Left colon (tissue), 2 donors: Measurements from ENCODE around the gene RIN1. TPM values are rescaled to one million over a fixed set of nuclear protein-coding genes. Genes with fewer than 3 reads are reported as not detected.

ENCODE experiments used
- ATAC-seq: fragments of 200-7000 bp; cut with Tn5 transposase; one replicate; pipeline ENCODE4 v1.9.1; 2020; ENCODE audit warnings: mild to moderate bottlenecking, moderate library complexity
- DNase-seq, 2 donors: peaks; one replicate each; pipeline ENCODE4 v3.0.0-alpha.2; 2020
- intact Hi-C, 2 donors: fragments of 100-400 bp; cut with DNase I in 1 of 2; cut with micrococcal nuclease in 1 of 2; formaldehyde crosslinking; loops; one replicate each; pipeline versions ENCODE4 v1.11.2 to v1.14.0; 2022; cut with DNase I, micrococcal nuclease
- total RNA-seq, 2 donors: library from RNA; stranded (reverse); fragmentation: NEBNext Ultra II Directional; extraction: Animal tissue kit (Norgen Biotek cat#: 25700); gene quantifications; one replicate each; pipeline ENCODE4 v1.2.1, GENCODE V29; 2021
- donor health status: DM: no; HTN: no; CAD: no.
- donor health status: DM: yes; HTN: yes; CAD: no.

RIN1 gene
- total RNA-seq, 2 donors from 2014 or later = 10.3 to 10.6 TPM

DNA sequence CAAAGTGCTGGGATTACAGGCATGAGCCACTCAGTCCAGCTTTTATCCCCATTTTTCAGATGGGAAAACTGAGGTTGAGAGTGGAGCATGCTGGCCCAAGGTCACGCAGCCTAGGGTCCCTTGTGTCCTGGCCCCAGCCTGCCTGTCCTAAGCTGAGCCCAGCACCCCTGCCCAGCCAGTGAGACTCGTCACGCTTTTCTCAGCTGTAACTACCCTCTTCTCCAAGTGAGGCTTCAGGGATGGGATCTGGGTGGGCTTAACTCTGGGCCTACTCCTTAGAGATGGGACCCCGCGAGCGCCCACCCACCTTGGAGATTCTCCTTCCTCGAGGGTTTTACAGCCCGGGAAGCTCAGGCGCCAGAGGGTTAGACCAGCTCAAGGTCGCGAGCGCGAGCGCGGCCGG lies 44.9 kb downstream of the RIN1 start:
- ATAC-seq = no peak
- DNase-seq = no peak
- intact Hi-C loops = no loop called here

DNA sequence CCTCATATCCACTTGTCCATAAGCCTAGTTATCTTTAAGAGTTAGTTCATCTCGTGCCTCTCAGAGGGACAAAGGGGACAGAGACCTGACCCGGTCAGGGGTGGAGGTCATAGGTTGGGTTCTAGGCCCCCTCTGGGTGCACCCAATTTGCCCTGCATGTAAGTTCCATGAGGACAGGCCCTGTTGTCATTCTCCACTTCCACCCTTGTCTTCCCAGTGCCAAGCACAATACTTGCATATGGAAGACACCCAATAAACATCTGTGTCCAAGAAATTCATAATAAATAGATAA lies 46.0 kb downstream of the RIN1 start:
- DNase-seq = no peak
- ATAC-seq = no peak
- intact Hi-C loops = no loop called here

DNA sequence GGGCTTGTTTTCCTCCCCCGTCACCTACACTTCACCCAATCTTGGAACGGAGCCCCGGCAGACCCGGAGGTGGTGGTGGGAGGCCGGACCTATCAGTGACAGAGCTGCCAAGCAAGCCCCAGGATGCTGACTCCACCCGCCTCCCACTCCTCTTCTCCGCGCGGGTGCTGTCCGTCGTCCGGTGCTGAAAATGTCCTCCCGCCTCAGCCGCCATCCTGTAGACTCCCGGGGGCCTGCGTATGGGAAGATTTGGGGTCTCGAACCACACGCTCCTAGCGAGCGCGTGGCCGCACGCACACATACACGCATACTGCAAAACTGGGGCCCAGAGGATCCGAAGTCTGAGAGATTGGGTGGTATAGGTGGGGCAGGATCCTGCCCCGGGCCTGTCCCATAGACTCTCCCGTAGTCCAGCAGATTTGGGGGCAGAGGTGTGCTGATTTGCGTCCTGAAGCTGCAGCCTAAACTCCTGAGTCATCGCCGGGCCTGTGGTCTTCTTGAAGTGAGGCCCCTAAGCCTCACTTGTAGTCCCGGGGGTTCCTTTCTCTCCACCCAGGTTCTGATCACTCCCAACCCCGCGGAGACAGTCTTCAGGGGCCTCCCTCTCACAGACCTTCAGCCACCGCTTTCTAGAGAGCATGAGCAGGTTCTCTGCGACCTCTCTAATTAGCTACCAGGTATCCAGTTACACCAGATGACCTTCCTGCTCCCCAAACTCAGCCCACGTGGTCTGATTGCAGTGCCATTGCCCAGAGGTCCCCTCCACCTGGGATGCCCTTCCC lies 46.5 kb downstream of the RIN1 start:
- DNase-seq = peak; percentile 76 to 84
- intact Hi-C loops = no loop called here
- peak; percentile 43 for ATAC-seq

DNA sequence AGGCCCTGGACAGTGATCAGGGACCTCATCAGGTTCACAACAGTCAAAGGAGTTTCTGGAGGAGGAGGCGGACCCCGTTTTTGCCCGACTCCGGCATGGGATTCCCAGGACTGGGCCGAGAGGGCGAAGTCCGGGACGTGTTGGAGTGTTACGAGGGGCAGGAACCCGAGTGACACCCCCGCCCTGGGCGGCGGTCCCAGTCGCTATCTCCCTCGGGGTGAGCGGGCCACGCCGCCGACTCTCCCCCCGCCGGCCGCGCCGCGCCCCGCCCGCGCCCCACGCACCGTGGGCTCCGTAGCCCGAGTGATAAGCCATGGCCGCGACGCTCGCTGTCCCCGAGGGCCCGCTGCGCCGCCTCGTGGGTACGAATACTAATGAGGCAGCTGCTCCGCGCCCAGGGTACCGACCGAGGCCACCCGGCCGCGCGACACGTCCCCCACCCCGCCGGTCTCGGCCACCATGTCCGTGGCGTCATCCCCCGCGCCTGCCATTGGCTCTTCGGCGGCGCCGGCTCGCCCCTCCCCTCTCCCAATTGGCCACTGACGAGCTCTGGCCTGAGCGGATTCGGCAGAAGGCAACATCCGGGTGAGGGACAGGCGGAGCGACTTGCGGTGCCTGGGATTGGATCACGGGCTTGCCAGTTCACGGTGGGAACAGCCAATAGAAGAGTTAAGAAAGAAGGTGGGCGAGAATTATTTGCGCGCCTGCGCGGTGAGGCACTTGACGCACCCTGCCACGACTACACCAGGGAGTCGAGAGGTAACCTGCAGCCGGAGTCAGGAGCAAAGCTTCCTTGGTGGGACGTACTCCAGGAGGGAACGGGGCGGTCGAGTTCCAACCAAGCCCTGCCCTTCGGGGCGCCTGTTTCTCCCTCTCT lies 47.3 kb downstream of the RIN1 start, which contains the start of gene YIF1A:
Gene YIF1A (minus strand): TSS at position 473 of the 877 bp plus-strand sequence. CDS start 158 bp downstream, at position 315.
- intact Hi-C loops = no loop called here
- peak; percentile 97 to 100 for DNase-seq
- peak; percentile 89 for ATAC-seq

DNA sequence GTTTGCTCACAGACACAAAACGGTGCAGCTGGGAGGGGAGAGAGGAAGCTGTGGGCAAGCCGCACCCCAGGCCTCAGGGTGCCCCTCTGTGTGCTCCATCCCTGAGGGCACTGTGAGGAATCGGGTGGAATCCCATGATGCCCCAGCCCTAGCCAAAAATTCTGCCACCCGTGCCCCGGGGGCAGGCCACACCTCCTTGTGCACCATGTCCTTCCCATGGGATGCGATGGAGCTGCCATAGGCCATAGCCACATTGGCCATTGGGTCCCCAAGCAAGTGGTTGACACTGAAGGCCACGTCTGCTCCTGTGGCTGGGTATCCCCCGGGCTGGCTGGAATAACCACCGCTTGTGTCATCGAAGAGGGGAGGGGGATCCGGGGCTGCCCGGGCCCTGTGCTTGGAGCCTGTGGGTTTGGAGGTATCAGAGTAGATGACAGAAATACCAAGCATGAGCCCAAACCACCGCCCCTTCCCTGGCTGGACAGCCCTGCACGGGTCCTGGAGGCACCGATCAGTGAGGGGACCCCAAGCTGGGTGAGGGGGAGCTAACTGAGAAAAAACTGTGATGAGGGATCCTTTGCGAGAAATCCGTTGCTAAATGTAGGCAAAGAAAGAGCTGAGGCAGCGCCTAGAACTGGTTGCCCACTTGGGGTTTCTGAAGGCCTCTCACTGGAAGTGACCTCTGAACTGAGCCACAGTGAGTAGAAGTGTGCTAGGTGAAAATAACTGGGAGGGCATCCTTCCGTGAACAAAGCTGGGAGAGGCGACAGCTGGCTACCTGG lies 48.2 kb downstream of the RIN1 start:
- ATAC-seq (peak; percentile 10), DNase-seq (no peak)
- intact Hi-C loops = no loop called here

DNA sequence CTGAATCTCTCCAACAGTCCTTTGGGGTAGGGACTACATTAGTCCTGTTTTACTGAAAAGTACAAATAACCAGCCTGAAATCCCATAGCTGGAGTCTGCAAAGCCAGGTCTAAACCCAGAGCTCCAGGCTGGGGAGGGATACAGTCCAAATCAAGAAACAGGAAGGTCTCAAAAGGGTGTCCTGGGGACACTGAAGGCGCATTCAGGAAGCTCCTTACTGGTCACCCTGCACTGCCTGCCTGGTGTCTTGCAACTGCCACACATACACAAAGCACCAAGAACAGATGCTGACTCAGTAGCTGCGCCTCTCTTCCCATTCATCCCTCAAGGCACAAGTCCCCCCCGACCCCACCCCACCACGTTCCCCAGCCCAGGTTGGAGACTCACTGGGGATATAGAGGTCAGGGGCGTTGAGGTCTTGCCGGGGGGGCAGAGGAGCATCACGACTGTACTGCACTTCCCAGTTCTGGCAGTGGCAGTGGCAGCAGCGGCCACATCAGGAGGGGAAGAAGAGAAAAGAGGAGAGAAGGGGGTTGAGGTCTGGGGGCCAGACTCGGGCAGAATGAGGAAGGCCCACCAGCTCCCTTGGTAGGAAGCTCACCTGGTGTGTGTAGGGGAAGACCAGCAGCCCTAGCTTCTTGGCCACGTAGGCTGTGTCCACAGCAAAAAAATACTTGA lies 48.9 kb downstream of the RIN1 start:
- DNase-seq = no peak
- intact Hi-C loops = no loop called here

DNA sequence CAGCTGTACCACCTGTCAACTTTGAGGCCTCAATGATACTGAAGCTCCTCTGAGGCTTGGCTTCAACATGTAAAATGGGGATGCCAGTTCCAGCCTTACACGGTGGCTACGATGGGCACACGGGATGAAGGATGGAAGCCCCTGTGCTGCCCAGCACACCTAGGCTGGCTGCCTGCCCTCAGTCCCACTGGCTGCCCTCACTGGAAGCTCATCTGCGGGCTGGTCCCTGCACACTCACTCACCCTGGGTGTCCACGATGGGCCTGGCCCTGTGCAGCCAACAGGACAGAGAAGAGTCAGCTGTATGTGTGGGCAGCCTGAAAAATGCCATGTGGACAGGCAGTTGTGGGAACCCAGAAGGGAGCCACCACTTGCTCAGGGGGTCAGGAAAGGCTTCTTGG lies 49.5 kb downstream of the RIN1 start:
- ATAC-seq = no peak
- DNase-seq = no peak
- intact Hi-C loops = no loop called here

More for the DNA sequence above, 48.9 kb downstream of the RIN1 start:
- no peak for ATAC-seq

DNA sequence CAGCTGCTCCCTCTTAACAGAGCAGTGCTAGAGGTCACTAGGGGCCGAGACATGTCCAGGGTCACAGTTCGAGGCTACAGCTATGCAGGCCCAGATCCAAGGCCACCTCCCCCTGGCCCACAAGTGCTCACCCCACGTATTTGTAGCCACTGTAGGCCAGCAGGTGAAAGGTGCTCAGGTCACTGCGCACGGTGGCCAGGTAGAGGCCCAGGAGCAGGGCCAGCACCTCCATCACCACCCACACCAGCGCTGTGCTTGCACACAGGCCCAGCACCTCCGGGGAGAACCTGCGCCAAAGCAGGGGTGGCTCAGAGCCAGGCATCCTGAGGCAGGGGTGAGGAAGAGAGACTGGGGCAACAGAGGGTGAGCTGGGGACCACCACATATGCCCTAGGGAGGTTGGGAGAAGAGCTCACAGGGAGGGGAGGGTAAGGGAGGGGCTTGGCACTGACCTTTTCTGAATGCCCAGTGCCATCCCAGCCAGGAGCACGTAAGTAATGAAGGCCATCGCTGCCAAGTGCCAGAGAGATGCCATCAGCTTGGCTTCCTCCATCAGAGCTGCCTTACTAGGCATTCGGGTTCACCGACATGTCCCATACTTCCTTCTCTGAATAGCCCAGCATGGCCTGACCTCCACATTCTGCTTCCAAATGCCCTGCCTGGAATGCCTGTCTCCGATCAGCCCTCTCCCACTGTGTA lies 50.8 kb downstream of the RIN1 start:
- intact Hi-C loops = no loop called here
- ATAC-seq (no peak), DNase-seq (no peak)

DNA sequence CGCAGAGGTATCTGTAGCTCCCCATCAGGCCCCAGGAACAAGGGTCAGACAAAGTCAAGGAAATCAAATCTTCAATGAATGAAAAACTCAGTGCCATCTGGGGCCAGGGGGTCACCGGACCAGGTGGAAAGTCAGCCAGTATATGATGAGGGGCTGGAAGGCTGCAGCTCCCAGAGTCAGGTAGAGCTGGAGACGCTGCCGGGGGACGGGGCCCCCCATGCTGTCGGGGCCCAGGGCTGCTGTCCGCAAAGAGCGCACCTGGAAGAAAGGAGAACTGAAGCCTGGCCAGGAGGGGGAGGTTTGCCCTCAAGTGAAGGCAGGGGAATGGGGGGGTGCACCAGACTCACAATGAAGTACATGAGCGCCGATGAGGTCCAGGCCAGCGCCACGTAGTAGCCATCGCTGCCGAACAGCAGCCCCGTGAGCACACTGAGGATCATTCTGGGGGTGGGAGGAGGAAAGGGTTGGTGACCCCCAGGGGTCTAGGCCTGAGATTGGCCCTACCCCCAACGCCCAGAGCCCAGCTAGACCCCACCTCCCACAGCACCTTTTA lies 51.6 kb downstream of the RIN1 start:
- DNase-seq (no peak), ATAC-seq (no peak)
- intact Hi-C loops = loop anchor here in 1 of 2 donors (5.0 kb wide), 1 partner anchor 62 kb away; no protein-coding TSS in a partner anchor

DNA sequence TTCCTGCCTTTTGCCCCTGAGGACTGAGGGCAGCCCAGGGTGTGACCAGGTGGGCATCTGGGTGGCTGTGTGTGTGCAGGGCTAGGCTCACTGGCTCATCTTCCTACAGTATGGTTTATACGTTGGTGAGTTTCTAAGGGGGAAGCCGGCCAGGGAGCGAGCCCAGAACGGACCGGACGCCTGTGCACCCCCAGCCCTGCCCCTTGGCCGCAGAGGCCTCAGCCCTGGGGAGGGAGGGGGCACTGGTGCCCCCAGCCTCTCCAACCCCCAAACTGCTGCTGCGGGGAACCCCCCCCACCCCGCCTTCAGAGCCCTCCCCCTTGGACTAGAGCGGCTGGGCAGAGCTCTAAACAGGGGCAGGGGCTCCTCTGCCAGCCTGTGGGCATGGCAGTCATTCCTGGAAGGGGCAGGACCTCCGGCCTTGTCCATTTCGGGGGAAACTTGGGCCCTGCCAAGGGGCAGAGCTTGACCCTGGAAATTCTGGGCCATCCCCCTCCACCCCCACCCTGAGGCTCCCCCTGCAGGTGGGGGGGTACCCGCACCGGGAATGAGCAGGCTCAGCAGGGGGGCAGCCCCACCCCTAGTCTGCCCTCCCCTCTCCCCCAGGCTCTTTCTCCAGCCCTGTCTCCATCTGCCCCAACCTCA lies 52.7 kb downstream of the RIN1 start:
- DNase-seq (peak in 1 of 2 donors; percentile 6), ATAC-seq (no peak)
- intact Hi-C loops = loop anchor here in 1 of 2 donors (5.0 kb wide), 1 partner anchor 61 kb away; no protein-coding TSS in a partner anchor

DNA sequence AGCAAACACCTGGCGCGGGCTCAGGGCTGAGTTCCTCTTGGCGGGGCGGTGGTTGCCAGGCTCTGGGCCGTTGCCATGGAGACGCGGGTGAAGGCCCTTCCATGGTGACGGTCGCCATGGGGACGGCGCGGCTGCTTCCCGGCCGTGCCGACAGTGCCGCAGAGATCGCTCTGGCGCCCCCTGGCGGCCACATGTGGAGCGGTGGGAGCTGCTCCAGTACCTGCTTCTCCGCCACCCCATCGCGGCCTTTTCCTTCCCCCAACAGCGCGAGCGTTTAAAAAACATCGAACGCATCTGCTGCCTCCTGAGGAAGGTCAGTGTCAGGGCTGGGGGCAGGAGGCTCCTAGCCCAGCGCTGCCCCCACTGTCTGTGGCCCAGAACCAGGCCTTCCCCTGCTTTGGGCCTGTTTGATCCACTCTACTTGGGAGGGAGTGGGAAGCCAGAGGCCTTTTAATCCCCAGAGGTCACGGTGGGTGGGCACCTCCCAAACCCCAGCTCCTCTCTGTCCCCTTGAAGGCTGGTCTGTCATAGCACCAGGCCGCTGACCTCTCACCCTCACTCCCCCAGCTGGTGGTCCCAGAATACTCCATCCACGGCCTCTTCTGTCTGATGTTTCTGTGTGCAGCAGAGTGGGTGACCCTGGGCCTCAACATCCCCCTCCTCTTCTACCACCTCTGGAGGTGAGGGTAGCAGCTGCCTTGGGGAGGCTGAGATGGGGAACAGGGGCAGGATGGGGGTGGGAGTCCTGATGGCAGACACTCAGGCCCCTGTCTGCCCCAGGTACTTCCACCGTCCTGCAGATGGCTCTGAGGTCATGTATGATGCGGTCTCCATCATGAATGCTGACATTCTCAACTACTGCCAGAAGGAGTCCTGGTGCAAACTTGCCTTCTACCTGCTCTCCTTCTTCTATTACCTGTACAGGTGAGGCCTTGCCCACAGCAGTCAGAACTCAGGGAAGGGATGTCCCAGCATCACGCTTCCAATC lies 53.5 kb downstream of the RIN1 start:
- ATAC-seq (peak; percentile 82), DNase-seq (peak; percentile 98 to 100)
- intact Hi-C loops = loop anchor here in 1 of 2 donors (5.0 kb wide), 1 partner anchor 60 kb away; no protein-coding TSS in a partner anchor

Other genes with a start within 250 kb of the RIN1 start
- 10 to 100 TPM; 17.3 to 23.4 TPM for gene KLC2, start 78.7 kb downstream of the RIN1 start, total RNA-seq
- 100 to 1,000 TPM; 208 to 210 TPM for gene RAB1B, start 67.8 kb downstream of the RIN1 start, total RNA-seq
- gene CNIH2, start 58.3 kb downstream of the RIN1 start, total RNA-seq = 1 to 10 TPM; 1.1 to 1.2 TPM
- 100 to 1,000 TPM in 1 of 2 donors, 10 to 100 TPM in 1; 87.8 to 101 TPM for gene YIF1A, start 47.3 kb downstream of the RIN1 start, total RNA-seq
- gene TMEM151A, start 44.5 kb downstream of the RIN1 start, total RNA-seq = under 1 TPM; 0.14 to 0.18 TPM
- gene CD248, start 19.4 kb downstream of the RIN1 start, total RNA-seq = 10 to 100 TPM in 1 of 2 donors, 1 to 10 TPM in 1; 4.5 to 13.7 TPM
- 10 to 100 TPM; 42.5 to 46.3 TPM for gene BRMS1, start 8.7 kb upstream of the RIN1 start, total RNA-seq
- 10 to 100 TPM; 13.1 to 17.1 TPM for gene B4GAT1, start 11.2 kb upstream of the RIN1 start, total RNA-seq
- 10 to 100 TPM; 16.3 to 31.1 TPM for gene SLC29A2, start 35.3 kb upstream of the RIN1 start, total RNA-seq
- under 1 TPM in 1 of 2 donors, not detected in 1; 0.39 TPM for gene NPAS4, start 84.6 kb upstream of the RIN1 start, total RNA-seq
- gene MRPL11, start 102.4 kb upstream of the RIN1 start, total RNA-seq = 10 to 100 TPM; 46.9 to 59.4 TPM
- gene PELI3, start 130.5 kb upstream of the RIN1 start, total RNA-seq = 1 to 10 TPM; 4.7 to 5.2 TPM
- gene DPP3, start 144.0 kb upstream of the RIN1 start, total RNA-seq = 10 to 100 TPM; 75.0 to 91.4 TPM
- gene BBS1, start 174.2 kb upstream of the RIN1 start, total RNA-seq = 10 to 100 TPM; 29.8 to 34.8 TPM
- 10 to 100 TPM in 1 of 2 donors, 1 to 10 TPM in 1; 9.9 to 11.7 TPM for gene ZDHHC24, start 209.6 kb upstream of the RIN1 start, total RNA-seq
- not detected for gene ACTN3, start 210.5 kb upstream of the RIN1 start, total RNA-seq
- gene CTSF, start 232.2 kb upstream of the RIN1 start, total RNA-seq = 10 to 100 TPM in 1 of 2 donors, 1 to 10 TPM in 1; 5.6 to 20.4 TPM